Activated T-helper 17 cell treated with anti-CD3 and anti-CD28 coated beads, Interleukin-2, amount 50 U/mL, for 72 hours (primary cell): ENCODE measurements around the gene OR9Q2. TPM values are rescaled to one million over a fixed set of nuclear protein-coding genes. Genes with fewer than 3 reads are reported as not detected.

Experiments
- ATAC-seq: fragments of 150-1000 bp; cut with Tn5 transposase; replicated peaks from 2 replicates; pipeline ENCODE4 v1.10.0; 2021; ENCODE audit warnings: mild to moderate bottlenecking, moderate library complexity
- H3K27ac Mint-ChIP-seq: one replicate; pipeline ENCODE4 v1.8.0; 2022; ENCODE audit warnings: mixed read lengths
- H3K27me3 Mint-ChIP-seq: one replicate; pipeline ENCODE4 v1.8.0; 2022; ENCODE audit warnings: mixed read lengths
- H3K36me3 Mint-ChIP-seq: one replicate; pipeline ENCODE4 v1.8.0; 2022; ENCODE audit warnings: low read depth, mild to moderate bottlenecking, mixed read lengths
- H3K4me1 Mint-ChIP-seq: one replicate; pipeline ENCODE4 v1.8.0; 2022; ENCODE audit warnings: mixed read lengths
- H3K4me3 Mint-ChIP-seq: one replicate; pipeline ENCODE4 v1.8.0; 2022; ENCODE audit warnings: mild to moderate bottlenecking, mixed read lengths
- H3K9me3 Mint-ChIP-seq: one replicate; pipeline ENCODE4 v1.8.0; 2022; ENCODE audit warnings: mixed read lengths
- total RNA-seq, 2 donors: library from RNA; stranded (reverse); gene quantifications; one replicate each; pipeline ENCODE4 v1.2.3, GENCODE V29; 2022

Gene OR9Q2, protein sequence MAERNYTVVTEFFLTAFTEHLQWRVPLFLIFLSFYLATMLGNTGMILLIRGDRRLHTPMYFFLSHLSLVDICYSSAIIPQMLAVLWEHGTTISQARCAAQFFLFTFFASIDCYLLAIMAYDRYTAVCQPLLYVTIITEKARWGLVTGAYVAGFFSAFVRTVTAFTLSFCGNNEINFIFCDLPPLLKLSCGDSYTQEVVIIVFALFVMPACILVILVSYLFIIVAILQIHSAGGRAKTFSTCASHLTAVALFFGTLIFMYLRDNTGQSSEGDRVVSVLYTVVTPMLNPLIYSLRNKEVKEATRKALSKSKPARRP
- total RNA-seq: under 1 TPM; 0.06 to 0.29 TPM

DNA sequence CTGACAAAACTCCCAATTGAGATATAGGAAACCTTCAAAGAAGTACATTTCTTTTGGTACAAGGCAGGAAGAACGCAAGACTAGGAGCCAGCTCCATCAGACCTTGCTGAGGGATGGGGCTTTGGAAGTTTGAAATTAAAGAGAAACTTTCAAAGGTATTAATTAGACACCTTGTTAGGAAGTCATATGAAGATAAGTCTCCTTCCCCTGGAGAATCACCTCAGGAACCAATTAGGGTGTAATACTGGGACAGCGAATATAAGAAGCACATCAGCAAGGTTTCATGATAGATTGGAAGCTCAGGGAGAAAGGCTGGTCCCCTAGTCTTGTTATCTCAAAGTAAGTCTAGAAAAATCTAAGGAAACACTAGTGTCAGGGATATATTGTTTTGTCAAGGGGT is at the start of gene OR9Q2:
Gene OR9Q2 (plus strand): TSS at position 301 of the 400 bp plus-strand sequence. CDS start 1,421 bp downstream, outside the sequence.
- Mint-ChIP-seq H3K27ac (no peak within 1 kb of the TSS), H3K36me3 (no peaks in the 10 kb centered on the region), H3K9me3 (no peaks in the 10 kb centered on the region), H3K4me3 (no peak within 1 kb of the TSS), H3K27me3 (no peaks in the 10 kb centered on the region), H3K4me1 (no peaks in the 10 kb centered on the region)
- no peak for ATAC-seq

DNA sequence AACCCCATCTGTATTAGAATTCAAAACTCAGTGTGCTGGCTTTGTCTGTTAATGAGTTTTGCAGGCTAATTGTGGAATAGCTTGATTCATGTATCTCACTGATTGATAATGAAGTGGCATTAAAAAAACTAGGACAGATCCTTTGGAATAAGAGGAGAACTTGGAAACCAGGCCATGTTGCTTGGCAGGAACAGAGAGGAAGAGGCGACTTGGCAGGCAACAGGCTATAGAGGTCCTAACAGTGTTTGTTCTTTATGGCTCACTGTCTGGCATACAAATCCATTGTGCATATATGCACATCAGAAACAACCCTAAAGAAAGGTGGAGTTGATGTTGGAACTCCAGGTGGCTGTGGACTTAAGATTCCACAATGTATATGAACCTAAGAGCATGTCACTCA is 46.1 kb upstream of the OR9Q2 start:
- Mint-ChIP-seq H3K9me3 (no peaks in the 10 kb centered on the region), H3K4me3 (no peak overlapping the region), H3K27ac (no peak overlapping the region), H3K36me3 (no peaks in the 10 kb centered on the region), H3K27me3 (peaks cover 19% of the 10 kb centered on the region), H3K4me1 (no peaks in the 10 kb centered on the region)
- ATAC-seq: no peak

DNA sequence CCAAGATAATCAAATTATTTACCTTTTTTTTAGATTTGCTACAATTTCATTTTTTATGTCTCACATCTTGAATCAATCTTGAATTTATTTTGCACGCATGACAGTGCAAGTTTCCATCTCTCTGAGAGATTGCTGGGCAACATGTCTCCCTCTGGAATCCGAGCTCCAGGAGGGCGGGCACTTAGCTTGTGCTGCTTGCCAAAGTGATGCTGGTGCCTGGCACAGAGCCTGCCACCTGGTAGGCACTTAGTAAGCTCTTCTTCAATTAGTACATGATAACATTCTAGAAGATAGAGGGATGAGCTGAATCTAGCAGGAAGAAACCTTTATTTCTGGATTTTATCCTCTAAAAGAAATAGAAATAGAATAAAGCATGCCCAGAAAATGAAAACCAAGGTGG is 36.1 kb upstream of the OR9Q2 start:
- Mint-ChIP-seq H3K4me1 (no peaks in the 10 kb centered on the region), H3K27ac (no peak overlapping the region), H3K4me3 (no peak overlapping the region), H3K36me3 (no peaks in the 10 kb centered on the region), H3K27me3 (peaks cover 8% of the 10 kb centered on the region), H3K9me3 (no peaks in the 10 kb centered on the region)
- ATAC-seq: no peak

DNA sequence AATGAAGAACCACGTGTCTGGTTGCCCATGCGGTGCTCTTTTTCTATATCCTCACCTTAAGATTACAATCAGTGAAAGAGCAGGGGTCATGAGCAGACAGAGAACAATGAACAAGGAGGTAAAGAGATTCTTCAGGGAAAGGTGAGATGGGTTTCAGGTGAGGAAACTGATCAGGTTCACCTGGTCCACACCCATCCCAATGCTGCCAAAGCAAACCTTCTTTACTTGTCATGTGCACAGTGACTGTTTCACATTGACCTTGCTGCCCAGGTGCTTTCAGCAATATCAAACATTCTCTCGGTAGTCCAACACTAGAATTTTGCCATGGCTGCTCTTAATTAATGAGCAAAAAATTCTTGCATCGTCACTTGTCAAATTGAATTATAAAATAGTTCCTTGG is 24.5 kb upstream of the OR9Q2 start:
- no peak for ATAC-seq
- Mint-ChIP-seq H3K4me1 (no peaks in the 10 kb centered on the region), H3K9me3 (no peaks in the 10 kb centered on the region), H3K4me3 (no peak overlapping the region), H3K36me3 (no peaks in the 10 kb centered on the region), H3K27ac (no peak overlapping the region), H3K27me3 (peaks cover 12% of the 10 kb centered on the region)

DNA sequence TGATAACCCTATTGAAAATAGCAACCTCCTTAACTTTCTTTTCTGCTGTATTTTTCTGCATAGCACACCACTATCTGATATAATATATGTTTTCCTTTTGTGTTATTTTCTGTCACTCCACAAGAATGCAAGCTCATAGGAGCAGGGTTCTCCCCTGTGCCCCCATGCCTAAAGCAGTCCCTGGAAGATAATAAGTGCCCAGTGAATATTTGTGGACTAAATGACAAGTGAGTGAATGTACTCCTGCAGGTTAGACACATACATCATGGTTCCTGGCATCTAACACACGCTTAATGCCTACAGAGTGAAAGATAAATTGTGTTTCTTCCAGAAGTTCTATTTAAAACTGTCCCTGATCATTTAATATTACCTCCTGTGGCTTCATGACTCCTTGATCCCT is 23.9 kb upstream of the OR9Q2 start:
- Mint-ChIP-seq H3K27me3 (peaks cover 12% of the 10 kb centered on the region), H3K9me3 (no peaks in the 10 kb centered on the region), H3K4me1 (no peaks in the 10 kb centered on the region), H3K4me3 (no peak overlapping the region), H3K27ac (no peak overlapping the region), H3K36me3 (no peaks in the 10 kb centered on the region)
- ATAC-seq: no peak

DNA sequence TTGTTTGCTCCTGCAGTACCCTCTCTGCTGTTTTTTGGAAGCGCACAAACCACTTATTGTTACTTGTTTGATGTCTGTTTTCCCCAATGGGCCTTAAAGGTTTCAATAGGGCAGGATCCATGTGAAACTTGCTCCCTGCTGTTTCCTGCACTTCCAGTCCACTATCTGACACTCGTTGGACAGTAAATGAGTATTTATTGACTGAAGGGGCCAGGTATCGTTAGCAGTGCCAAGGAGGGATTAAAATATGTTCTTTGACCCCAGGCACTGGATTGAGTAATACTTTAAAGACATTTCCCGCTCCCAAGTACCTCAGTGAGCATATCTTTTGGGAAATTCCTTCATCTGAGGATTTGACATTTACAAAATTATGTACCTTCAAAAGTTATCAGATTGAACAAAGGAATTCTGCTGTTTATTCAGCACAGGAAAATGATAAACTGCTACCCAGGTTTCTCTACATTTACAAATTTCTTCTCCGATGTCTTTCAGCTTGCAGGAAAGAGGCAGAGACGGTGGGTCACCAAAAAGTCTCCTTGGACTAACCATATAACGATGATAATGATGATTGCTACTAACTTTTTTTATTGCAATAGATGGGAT is 23.3 kb upstream of the OR9Q2 start:
- Mint-ChIP-seq H3K27ac (no peak overlapping the region), H3K4me3 (no peak overlapping the region), H3K4me1 (no peaks in the 10 kb centered on the region), H3K9me3 (peaks cover 3% of the 10 kb centered on the region), H3K36me3 (no peaks in the 10 kb centered on the region), H3K27me3 (peaks cover 12% of the 10 kb centered on the region)
- ATAC-seq: no peak

DNA sequence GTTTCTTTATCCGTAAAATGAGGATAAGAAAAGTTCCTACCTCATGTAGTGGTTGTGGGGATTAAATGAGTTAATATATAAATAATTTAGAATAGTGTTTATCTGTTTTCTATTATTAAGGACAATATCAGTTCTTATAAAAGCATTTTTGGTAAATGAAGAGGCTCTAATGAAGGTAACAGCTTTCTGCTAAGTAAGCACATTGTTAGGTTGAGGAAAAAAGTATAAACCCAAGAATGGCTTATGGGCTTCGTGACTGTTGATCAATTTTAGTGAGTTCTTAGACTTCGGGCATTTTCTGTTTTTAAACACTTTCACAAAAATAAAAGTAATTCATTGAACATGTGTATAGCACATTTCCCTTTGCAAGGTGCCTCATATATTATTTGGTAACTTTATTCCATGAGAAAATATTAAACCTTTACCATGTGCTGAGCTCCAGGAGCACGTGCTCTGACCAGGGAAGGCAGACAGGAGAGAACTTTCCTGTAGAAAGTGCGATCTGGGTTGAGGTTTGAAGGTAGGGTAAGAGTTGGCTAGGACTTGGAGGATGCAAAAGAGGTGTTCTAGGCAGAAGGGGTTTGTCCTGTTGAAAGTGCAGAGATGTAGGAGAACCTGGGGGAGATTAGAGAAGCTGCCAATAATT is 11.3 kb upstream of the OR9Q2 start:
- no peak overlapping the region for H3K4me3 Mint-ChIP-seq
- ATAC-seq: no peak
- H3K36me3 Mint-ChIP-seq: no peaks in the 10 kb centered on the region
- no peak overlapping the region for H3K27ac Mint-ChIP-seq
- peaks cover 23% of the 10 kb centered on the region for H3K27me3 Mint-ChIP-seq
- H3K4me1 Mint-ChIP-seq: no peaks in the 10 kb centered on the region
- H3K9me3 Mint-ChIP-seq: no peaks in the 10 kb centered on the region

DNA sequence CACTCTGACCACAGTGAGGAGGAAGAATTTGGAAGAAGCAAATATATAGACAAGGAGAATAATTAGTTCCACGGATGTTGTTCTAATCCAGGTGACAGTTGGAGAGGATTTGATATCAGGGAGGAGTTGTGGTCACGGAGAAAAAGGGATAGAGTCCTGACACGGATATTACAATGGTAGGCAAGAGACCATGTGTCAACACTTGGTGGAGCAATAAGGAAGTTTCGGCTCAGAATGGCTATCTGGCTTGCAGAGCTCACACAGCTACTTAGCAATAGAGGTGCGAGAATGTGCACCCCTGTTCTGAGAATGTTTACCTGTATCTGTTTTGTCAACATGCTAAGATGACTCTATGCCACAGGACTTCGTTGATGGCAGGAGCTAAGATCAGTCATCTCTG is 10.4 kb upstream of the OR9Q2 start:
- Mint-ChIP-seq H3K27ac (no peak overlapping the region), H3K4me3 (no peak overlapping the region), H3K27me3 (peaks cover 23% of the 10 kb centered on the region), H3K36me3 (no peaks in the 10 kb centered on the region), H3K4me1 (no peaks in the 10 kb centered on the region), H3K9me3 (no peaks in the 10 kb centered on the region)
- no peak for ATAC-seq

DNA sequence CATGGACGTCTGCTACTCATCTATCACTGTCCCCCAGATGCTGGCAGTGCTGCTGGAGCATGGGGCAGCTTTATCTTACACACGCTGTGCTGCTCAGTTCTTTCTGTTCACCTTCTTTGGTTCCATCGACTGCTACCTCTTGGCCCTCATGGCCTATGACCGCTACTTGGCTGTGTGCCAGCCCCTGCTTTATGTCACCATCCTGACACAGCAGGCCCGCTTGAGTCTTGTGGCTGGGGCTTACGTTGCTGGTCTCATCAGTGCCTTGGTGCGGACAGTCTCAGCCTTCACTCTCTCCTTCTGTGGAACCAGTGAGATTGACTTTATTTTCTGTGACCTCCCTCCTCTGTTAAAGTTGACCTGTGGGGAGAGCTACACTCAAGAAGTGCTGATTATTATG is 9.2 kb upstream of the OR9Q2 start:
- Mint-ChIP-seq H3K27ac (no peak overlapping the region), H3K9me3 (no peaks in the 10 kb centered on the region), H3K36me3 (no peaks in the 10 kb centered on the region), H3K4me3 (no peak overlapping the region), H3K27me3 (peaks cover 21% of the 10 kb centered on the region), H3K4me1 (no peaks in the 10 kb centered on the region)
- no peak for ATAC-seq

DNA sequence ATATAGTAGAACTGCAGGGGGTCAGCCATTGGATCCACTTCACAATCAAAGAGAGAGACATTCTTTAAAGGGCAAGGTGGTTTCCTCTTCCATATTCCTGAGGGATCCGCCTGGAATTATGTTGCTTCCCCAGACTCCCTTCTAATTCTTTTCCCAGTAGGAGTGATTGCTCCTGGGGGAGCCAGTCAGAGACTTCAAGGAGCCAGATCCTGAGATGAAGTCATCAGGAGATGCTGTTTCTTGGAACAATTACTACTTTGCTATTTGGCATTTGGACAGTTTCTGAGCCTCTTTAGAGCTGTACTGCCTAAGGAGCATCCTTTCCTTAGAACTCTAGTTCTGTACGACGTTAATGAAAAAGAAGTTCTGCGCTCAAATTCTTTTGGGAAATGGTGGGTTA is 1.9 kb upstream of the OR9Q2 start:
- H3K4me3 Mint-ChIP-seq: no peak overlapping the region

DNA sequence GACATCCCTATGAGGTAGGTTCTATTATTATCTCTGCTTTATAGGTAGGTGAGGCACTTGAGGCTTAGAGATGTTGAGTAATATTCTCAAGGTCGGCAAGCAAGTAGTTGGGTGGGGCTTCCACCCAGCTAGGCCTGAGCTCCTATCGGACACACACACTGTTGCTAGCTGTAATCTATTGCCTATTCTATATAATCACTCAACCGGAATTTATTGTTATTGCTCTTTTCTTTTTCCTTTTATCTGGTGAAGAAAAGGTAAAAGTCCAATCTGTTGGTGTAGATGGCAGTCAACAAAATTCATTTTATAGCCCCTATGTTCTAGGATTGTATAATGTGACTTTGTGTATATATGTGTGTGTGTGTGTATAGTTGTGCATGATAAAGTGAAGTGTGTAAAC is 3.4 kb downstream of the OR9Q2 start:
- no peak for ATAC-seq

More for the DNA sequence above, 1.9 kb upstream of the OR9Q2 start:
- no peaks in the 10 kb centered on the region for H3K27me3 Mint-ChIP-seq
- H3K4me1 Mint-ChIP-seq: no peaks in the 10 kb centered on the region
- no peaks in the 10 kb centered on the region for H3K9me3 Mint-ChIP-seq
- ATAC-seq: no peak
- no peak overlapping the region for H3K27ac Mint-ChIP-seq
- no peaks in the 10 kb centered on the region for H3K36me3 Mint-ChIP-seq

DNA sequence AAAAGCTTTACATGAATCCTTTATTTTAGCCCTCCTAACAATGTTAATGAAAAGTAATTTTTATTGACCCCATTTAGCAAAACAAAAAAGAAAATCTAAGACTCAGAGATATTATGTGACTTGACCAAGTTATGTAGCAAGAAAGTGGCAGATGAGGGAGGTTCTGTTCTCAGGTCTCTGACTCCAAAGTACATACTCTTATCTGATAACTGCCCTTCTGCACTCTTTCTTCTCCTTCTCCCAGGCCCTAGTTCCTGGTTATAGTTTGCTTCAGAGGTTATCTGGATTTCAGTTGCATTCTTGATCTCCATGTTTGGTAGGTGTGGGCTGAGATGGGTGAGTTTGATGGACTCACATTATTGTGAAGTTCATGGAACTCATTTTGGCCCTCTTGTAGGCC is 4.5 kb downstream of the OR9Q2 start:
- Mint-ChIP-seq H3K4me3 (no peak overlapping the region), H3K9me3 (peaks cover 4% of the 10 kb centered on the region), H3K27ac (no peak overlapping the region), H3K4me1 (no peaks in the 10 kb centered on the region), H3K36me3 (no peaks in the 10 kb centered on the region), H3K27me3 (no peaks in the 10 kb centered on the region)
- no peak for ATAC-seq

More for the DNA sequence above, 3.4 kb downstream of the OR9Q2 start:
- Mint-ChIP-seq H3K4me1 (no peaks in the 10 kb centered on the region), H3K36me3 (no peaks in the 10 kb centered on the region), H3K27ac (no peak overlapping the region), H3K9me3 (no peaks in the 10 kb centered on the region), H3K27me3 (no peaks in the 10 kb centered on the region), H3K4me3 (no peak overlapping the region)

DNA sequence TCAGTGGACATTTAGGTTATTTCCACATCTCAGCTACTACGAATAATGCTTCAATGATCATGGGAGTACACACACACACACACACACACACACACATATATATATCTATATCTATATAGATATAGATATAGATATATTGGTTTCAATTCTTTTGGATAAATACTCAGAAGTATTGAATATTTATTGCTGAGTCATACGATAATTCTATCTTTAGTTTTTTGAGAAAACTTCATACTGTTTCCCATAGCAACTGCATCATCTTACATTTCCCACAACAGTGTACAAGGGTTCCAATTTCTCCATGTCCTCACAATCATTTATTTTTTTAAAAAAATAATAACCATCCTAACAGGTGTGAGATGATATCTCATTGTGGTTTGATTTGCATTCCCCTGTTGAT is 7.1 kb downstream of the OR9Q2 start:
- Mint-ChIP-seq H3K9me3 (peaks cover 4% of the 10 kb centered on the region), H3K27me3 (peaks cover 4% of the 10 kb centered on the region), H3K36me3 (no peaks in the 10 kb centered on the region), H3K4me3 (no peak overlapping the region), H3K4me1 (no peaks in the 10 kb centered on the region), H3K27ac (no peak overlapping the region)
- no peak for ATAC-seq

DNA sequence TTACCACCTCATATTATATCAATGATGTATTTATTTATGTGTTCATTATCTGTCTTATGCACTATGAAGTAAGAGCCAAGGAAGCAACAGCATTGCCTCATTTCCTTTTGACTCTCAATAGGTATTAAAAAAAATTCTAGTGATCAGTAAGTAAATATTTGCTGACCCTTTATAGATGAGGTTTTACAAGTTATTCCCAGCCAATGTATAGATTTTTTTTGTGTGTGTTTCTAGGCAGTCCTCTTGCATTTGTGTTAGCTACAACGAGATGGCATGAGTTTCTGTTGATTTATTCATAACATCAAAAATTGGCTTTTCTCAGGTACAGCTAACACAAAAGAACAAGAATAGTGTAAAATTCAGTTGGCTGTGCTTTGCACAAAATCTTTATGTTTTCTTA is 10.4 kb downstream of the OR9Q2 start:
- H3K27me3 Mint-ChIP-seq: peaks cover 15% of the 10 kb centered on the region
- H3K4me1 Mint-ChIP-seq: no peaks in the 10 kb centered on the region
- no peaks in the 10 kb centered on the region for H3K36me3 Mint-ChIP-seq
- peaks cover 9% of the 10 kb centered on the region for H3K9me3 Mint-ChIP-seq
- no peak overlapping the region for H3K27ac Mint-ChIP-seq
- H3K4me3 Mint-ChIP-seq: no peak overlapping the region
- ATAC-seq: no peak

DNA sequence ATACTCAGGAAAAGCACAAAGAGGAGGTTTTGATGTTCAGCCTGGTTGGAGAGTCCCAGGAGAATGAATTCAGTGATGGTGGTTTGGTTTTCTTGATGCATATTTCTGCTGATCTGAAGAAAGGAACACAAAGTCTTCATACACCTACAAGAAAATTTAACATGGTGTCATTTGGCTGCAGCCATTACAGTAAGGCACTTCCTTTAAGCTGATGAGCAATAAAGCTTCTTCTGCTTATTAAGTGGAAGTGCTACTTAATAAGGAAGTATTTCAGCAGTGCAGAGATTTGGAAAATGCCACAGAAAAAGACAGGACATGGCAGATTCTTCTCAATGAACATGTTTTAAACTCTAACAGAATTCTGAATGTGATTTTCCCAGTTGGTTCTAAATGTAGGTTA is 15.2 kb downstream of the OR9Q2 start, which contains the start of gene OR1S2:
Gene OR1S2 (minus strand): TSS at position 101 of the 400 bp plus-strand sequence. CDS start 0 bp downstream, at position 101.
- H3K27me3 Mint-ChIP-seq: peaks cover 16% of the 10 kb centered on the region
- H3K36me3 Mint-ChIP-seq: no peaks in the 10 kb centered on the region
- H3K4me1 Mint-ChIP-seq: no peaks in the 10 kb centered on the region
- peaks cover 5% of the 10 kb centered on the region for H3K9me3 Mint-ChIP-seq
- H3K27ac Mint-ChIP-seq: no peak within 1 kb of the TSS
- H3K4me3 Mint-ChIP-seq: no peak within 1 kb of the TSS
- ATAC-seq: no peak
